ENCODE results near the gene SDHAF3. TPM values are rescaled to one million over a fixed set of nuclear protein-coding genes. Genes with fewer than 3 reads are reported as not detected.

SDHAF3 gene
- total RNA-seq, 1 experiment from 2014 or later, result 27.4 TPM

GRCh38 chr7:97203957-97204356 lies 86.5 kb downstream of the SDHAF3 start:
- Histone ChIP-seq H3K9me3 (ENCODE audit: insufficient read depth, low read depth) (no peaks in the 10 kb centered on the region), H2AFZ (no peak overlapping the region), H3K4me3 (no peak overlapping the region), H3K79me2 (ENCODE audit: low read depth) (no peaks in the 10 kb centered on the region), H3K36me3 (ENCODE audit: low read depth) (no peaks in the 10 kb centered on the region), H3K27ac (no peak overlapping the region), H3K9me2 (ENCODE audit: insufficient read depth) (no peaks in the 10 kb centered on the region), H3K4me1 (replicated peaks; ENCODE audit: insufficient read depth) (no peaks in the 10 kb centered on the region), H3K27me3 (ENCODE audit: insufficient read depth, low read depth) (peaks cover 44% of the 10 kb centered on the region), H3K4me2 (no peak overlapping the region), H4K20me1 (ENCODE audit: insufficient read depth) (no peaks in the 10 kb centered on the region), H3F3A (ENCODE audit: insufficient read depth, low read depth) (no peaks in the 10 kb centered on the region)
- ChIA-PET CTCF (no interaction called here), POLR2A (ENCODE audit: unreplicated experiment) (interaction anchor here (0.6 kb wide), 1 partner anchor 17 kb away, joined by 3 read pairs; no protein-coding TSS in a partner anchor)
- no TSS peak for BruUV-seq (replicated peaks)
- TF ChIP-seq EZH2 (IDR thresholded peaks at IDR 0.05; ENCODE audit: low read depth) (no peak), CTCF (conservative IDR thresholded peaks at IDR 0.05) (no peak)
- intact Hi-C loops (cut with micrococcal nuclease; ENCODE audit: unreplicated experiment), result no loop called here
- no peak for DNase-seq

GRCh38 chr7:97204821-97205220 lies 87.3 kb downstream of the SDHAF3 start:
- ChIA-PET CTCF (no interaction called here), POLR2A (ENCODE audit: unreplicated experiment) (no interaction called here)
- H3K4me3 ChIP-seq, result no peak overlapping the region
- H3K79me2 ChIP-seq (ENCODE audit: low read depth), result no peaks in the 10 kb centered on the region
- no peaks in the 10 kb centered on the region for H3K9me2 ChIP-seq (ENCODE audit: insufficient read depth)
- H3K4me1 ChIP-seq (replicated peaks; ENCODE audit: insufficient read depth), result no peaks in the 10 kb centered on the region
- TF ChIP-seq EZH2 (IDR thresholded peaks at IDR 0.05; ENCODE audit: low read depth) (no peak), CTCF (conservative IDR thresholded peaks at IDR 0.05) (no peak)
- H3K36me3 ChIP-seq (ENCODE audit: low read depth), result no peaks in the 10 kb centered on the region
- no peak overlapping the region for H3K27ac ChIP-seq
- BruUV-seq (replicated peaks), result no TSS peak
- no peaks in the 10 kb centered on the region for H4K20me1 ChIP-seq (ENCODE audit: insufficient read depth)
- DNase-seq, result no peak
- intact Hi-C loops (cut with micrococcal nuclease; ENCODE audit: unreplicated experiment), result no loop called here
- H3K27me3 ChIP-seq (ENCODE audit: insufficient read depth, low read depth), result peaks cover 38% of the 10 kb centered on the region
- no peaks in the 10 kb centered on the region for H3K9me3 ChIP-seq (ENCODE audit: insufficient read depth, low read depth)
- no peaks in the 10 kb centered on the region for H3F3A ChIP-seq (ENCODE audit: insufficient read depth, low read depth)
- no peak overlapping the region for H2AFZ ChIP-seq
- no peak overlapping the region for H3K4me2 ChIP-seq

GRCh38 chr7:97215556-97215955 lies 98.1 kb downstream of the SDHAF3 start:
- CTCF ChIA-PET, result no interaction called here
- no peak for DNase-seq
- no peak overlapping the region for H3K4me2 ChIP-seq

More at GRCh38 chr7:97215556-97215955, 98.1 kb downstream of the SDHAF3 start:
- Histone ChIP-seq H3K27ac (no peak overlapping the region), H2AFZ (no peak overlapping the region), H3K4me3 (no peak overlapping the region), H3K27me3 (ENCODE audit: insufficient read depth, low read depth) (peaks cover 23% of the 10 kb centered on the region; the same call in 1 of the 2 replicates), H4K20me1 (ENCODE audit: insufficient read depth) (no peaks in the 10 kb centered on the region), H3K9me3 (ENCODE audit: insufficient read depth, low read depth) (no peaks in the 10 kb centered on the region), H3K9me2 (ENCODE audit: insufficient read depth) (0 out of 2 replicates have a peak, but pooled peaks cover 3% of the 10 kb centered on the region), H3K79me2 (ENCODE audit: low read depth) (no peaks in the 10 kb centered on the region), H3F3A (ENCODE audit: insufficient read depth, low read depth) (no peaks in the 10 kb centered on the region), H3K4me1 (replicated peaks; ENCODE audit: insufficient read depth) (no peaks in the 10 kb centered on the region), H3K36me3 (ENCODE audit: low read depth) (no peaks in the 10 kb centered on the region)
- no TSS peak for BruUV-seq (replicated peaks)
- intact Hi-C loops (cut with micrococcal nuclease; ENCODE audit: unreplicated experiment), result no loop called here
- POLR2A ChIA-PET (ENCODE audit: unreplicated experiment), result no interaction called here
- TF ChIP-seq EZH2 (IDR thresholded peaks at IDR 0.05; ENCODE audit: low read depth), result no peak
- no peak for TF ChIP-seq CTCF (conservative IDR thresholded peaks at IDR 0.05)
